ENCODE measurements around the gene GNAS. TPM values are rescaled to one million over a fixed set of nuclear protein-coding genes. Genes with fewer than 3 reads are reported as not detected.
A peak's percentile ranks its signal among the peaks of the same experiment; 100 is the strongest.

The GNAS gene
- total RNA-seq, 1 experiment from 2014 or later, result 629 TPM

DNA sequence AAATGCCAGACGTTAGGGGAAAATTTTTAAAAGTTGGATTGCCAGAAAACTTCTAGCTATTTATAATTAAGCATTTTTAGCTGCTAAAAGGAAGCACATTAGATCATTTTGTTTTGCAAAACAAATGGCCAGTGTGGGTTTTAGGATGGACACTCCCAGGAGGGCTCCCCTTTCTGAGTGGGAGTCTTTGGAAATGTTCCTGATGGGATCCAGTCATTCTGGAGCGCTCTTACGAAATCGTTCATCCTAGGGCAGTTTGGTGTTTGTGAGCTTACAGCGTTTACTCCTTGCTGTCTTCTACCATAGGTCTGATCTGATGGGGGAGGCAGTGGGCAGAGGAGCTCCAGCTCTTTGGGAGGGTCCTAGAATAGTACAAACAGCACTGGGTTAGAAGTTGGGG is 14.7 kb downstream of the GNAS start:
- intact Hi-C loops (cut with micrococcal nuclease), result loop anchor here (5.0 kb wide), 1 partner anchor 535 kb away; no protein-coding TSS in a partner anchor
- TF ChIP-seq, protein P1, sequence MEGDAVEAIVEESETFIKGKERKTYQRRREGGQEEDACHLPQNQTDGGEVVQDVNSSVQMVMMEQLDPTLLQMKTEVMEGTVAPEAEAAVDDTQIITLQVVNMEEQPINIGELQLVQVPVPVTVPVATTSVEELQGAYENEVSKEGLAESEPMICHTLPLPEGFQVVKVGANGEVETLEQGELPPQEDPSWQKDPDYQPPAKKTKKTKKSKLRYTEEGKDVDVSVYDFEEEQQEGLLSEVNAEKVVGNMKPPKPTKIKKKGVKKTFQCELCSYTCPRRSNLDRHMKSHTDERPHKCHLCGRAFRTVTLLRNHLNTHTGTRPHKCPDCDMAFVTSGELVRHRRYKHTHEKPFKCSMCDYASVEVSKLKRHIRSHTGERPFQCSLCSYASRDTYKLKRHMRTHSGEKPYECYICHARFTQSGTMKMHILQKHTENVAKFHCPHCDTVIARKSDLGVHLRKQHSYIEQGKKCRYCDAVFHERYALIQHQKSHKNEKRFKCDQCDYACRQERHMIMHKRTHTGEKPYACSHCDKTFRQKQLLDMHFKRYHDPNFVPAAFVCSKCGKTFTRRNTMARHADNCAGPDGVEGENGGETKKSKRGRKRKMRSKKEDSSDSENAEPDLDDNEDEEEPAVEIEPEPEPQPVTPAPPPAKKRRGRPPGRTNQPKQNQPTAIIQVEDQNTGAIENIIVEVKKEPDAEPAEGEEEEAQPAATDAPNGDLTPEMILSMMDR (IDR thresholded peaks at IDR 0.05; ENCODE audit: unreplicated experiment), result no peak
- peaks cover 45% of the 10 kb centered on the region for H3K27me3 Mint-ChIP-seq (ENCODE audit: insufficient read depth, unreplicated experiment)
- no peak overlapping the region for H3K27ac Mint-ChIP-seq (ENCODE audit: low read depth, unreplicated experiment)
- H3K9me3 Mint-ChIP-seq (ENCODE audit: unreplicated experiment), result no peaks in the 10 kb centered on the region
- POLR2A ChIA-PET, result interaction anchor here (1.6 kb wide), 1 partner anchor 22 kb away, joined by 9 read pairs; no protein-coding TSS in a partner anchor
- BruUV-seq (replicated peaks), result no TSS peak
- no peak overlapping the region for H3K4me3 Mint-ChIP-seq (ENCODE audit: unreplicated experiment)
- H3K4me1 Mint-ChIP-seq (ENCODE audit: insufficient read depth, unreplicated experiment), result no peaks in the 10 kb centered on the region
- CTCF ChIA-PET, result interaction anchor here (0.6 to 6.6 kb wide), 17 partner anchors 14 to 647 kb away, joined by 3 to 50 read pairs (median 4); partner anchors contain the start of genes GNAS and GNAS-AS1
- DNase-seq (ENCODE audit: unreplicated experiment), result peak; percentile 21
- H3K36me3 Mint-ChIP-seq (ENCODE audit: insufficient read depth, unreplicated experiment), result no peaks in the 10 kb centered on the region

DNA sequence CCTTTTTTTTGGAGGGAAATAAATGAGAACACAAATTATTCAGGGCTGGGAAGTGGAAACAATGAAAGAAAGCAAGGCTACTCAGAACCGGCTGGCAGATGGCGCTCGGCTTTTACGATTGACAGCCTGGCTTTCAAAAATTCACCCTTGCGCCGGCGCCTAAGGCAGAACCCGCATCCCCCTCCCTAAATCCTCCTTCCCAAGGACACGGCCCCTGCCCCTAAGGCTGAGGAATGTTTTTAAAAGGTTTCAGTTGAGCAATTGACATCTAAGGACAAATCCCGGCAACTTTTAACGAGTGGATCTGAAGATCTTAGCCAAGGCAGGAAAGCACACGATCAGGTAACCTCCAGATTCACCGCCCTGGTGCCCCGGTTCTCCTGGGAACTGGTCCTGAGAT is 16.3 kb downstream of the GNAS start:
- Mint-ChIP-seq H3K9me3 (ENCODE audit: unreplicated experiment) (no peaks in the 10 kb centered on the region), H3K4me3 (ENCODE audit: unreplicated experiment) (no peak overlapping the region), H3K4me1 (ENCODE audit: insufficient read depth, unreplicated experiment) (no peaks in the 10 kb centered on the region), H3K27me3 (ENCODE audit: insufficient read depth, unreplicated experiment) (peaks cover 29% of the 10 kb centered on the region), H3K27ac (ENCODE audit: low read depth, unreplicated experiment) (no peak overlapping the region), H3K36me3 (ENCODE audit: insufficient read depth, unreplicated experiment) (peaks cover 6% of the 10 kb centered on the region)
- POLR2A ChIA-PET, result no interaction called here
- no peak for DNase-seq (ENCODE audit: unreplicated experiment)
- CTCF ChIA-PET, result interaction anchor here (0.6 to 2.0 kb wide), 7 partner anchors 9 to 355 kb away, joined by 4 to 18 read pairs (median 9); no protein-coding TSS in a partner anchor
- TF ChIP-seq, protein P1 (IDR thresholded peaks at IDR 0.05; ENCODE audit: unreplicated experiment), result no peak
- no TSS peak for BruUV-seq (replicated peaks)
- intact Hi-C loops (cut with micrococcal nuclease), result loop anchor here (5.0 kb wide), 1 partner anchor 534 kb away; no protein-coding TSS in a partner anchor

DNA sequence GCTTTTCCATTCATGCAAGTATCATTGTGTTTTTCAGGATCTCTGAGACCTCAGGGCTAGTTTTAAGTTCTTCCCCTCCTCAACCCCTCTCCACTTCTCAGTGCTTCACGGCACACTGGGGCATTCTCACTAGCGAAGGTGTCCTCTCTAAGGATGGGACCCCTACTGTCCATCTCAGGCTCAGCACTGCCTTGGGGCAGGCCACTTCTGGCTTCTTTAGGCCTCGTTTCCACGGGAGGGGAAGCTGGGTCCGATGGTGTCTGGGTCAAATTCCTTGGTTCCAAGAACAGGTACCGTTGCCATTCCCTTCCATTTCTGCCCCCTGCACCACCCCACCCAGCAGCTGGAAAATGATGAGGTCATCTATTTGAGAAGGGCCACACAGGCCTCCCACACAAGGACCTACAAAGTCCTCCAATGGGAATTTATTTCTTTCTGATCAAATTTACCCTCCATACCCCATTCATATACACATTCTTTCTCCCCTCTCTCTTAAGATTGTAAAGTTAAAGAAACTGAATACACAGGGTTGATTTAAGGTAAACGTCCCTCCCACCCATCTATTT is 17.2 kb downstream of the GNAS start:
- no peak overlapping the region for H3K4me3 Mint-ChIP-seq (ENCODE audit: unreplicated experiment)
- H3K9me3 Mint-ChIP-seq (ENCODE audit: unreplicated experiment), result no peaks in the 10 kb centered on the region
- H3K27me3 Mint-ChIP-seq (ENCODE audit: insufficient read depth, unreplicated experiment), result peaks cover 26% of the 10 kb centered on the region
- H3K36me3 Mint-ChIP-seq (ENCODE audit: insufficient read depth, unreplicated experiment), result peaks cover 6% of the 10 kb centered on the region
- intact Hi-C loops (cut with micrococcal nuclease), result loop anchor here (1.0 to 5.0 kb wide), 3 partner anchors 338 to 533 kb away; no protein-coding TSS in a partner anchor
- CTCF ChIA-PET, result interaction anchor here (0.6 to 7.0 kb wide), 47 partner anchors 10 to 691 kb away, joined by 3 to 39 read pairs (median 4); partner anchors contain the start of gene ATP5F1E
- BruUV-seq (replicated peaks), result no TSS peak
- no peak for DNase-seq (ENCODE audit: unreplicated experiment)
- POLR2A ChIA-PET, result interaction anchor here (0.8 to 2.0 kb wide), 9 partner anchors 14 to 586 kb away, joined by 3 to 10 read pairs (median 5); partner anchors contain the start of genes ATP5F1E and STX16
- TF ChIP-seq, protein P1 (IDR thresholded peaks at IDR 0.05; ENCODE audit: unreplicated experiment), result no peak
- no peaks in the 10 kb centered on the region for H3K4me1 Mint-ChIP-seq (ENCODE audit: insufficient read depth, unreplicated experiment)
- H3K27ac Mint-ChIP-seq (ENCODE audit: low read depth, unreplicated experiment), result no peak overlapping the region

DNA sequence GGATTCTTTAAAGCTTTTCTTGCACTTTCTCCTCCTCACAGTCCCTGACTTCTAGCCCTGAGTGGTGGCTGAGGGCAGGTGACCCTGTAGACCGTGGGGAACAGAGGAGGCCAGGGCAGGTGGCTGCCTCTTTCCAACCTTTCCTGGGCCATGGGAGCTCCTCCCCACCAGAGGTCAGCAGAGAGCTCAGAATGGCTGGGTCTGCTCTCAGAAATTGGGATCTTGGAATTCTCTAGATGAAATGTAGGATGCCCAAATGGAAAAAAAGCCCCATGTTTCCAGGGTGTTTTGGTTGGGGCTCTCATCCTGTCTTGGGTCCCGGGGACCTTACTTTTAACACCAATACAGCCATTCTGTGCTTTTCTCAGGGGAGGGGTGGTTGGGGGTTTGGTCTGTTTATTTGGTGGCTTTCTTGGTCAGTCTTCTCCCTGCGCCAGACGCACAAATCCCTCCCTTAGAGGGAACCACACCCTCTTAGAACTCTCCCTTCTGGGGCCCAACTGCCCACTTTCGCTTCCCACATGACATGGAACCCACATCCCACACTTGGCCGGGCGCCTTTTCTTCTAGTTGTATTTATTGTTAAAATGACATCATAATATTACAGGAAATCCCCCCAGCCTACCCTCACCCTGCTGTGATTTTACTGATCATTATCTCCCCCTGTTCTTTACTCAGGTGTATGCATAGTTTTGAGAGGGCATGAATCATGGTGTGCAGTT is 17.9 kb downstream of the GNAS start:
- peaks cover 26% of the 10 kb centered on the region for H3K27me3 Mint-ChIP-seq (ENCODE audit: insufficient read depth, unreplicated experiment)
- peak; percentile 75 for DNase-seq (ENCODE audit: unreplicated experiment)
- intact Hi-C loops (cut with micrococcal nuclease), result loop anchor here (1.0 to 5.0 kb wide), 2 partner anchors 337 to 352 kb away; no protein-coding TSS in a partner anchor
- CTCF ChIA-PET, result interaction anchor here (0.6 to 7.0 kb wide), 52 partner anchors 9 to 730 kb away, joined by 3 to 39 read pairs (median 4); partner anchors contain the start of genes ATP5F1E and GNAS-AS1
- no peaks in the 10 kb centered on the region for H3K9me3 Mint-ChIP-seq (ENCODE audit: unreplicated experiment)
- peaks cover 2% of the 10 kb centered on the region for H3K4me1 Mint-ChIP-seq (ENCODE audit: insufficient read depth, unreplicated experiment)
- H3K27ac Mint-ChIP-seq (ENCODE audit: low read depth, unreplicated experiment), result no peak overlapping the region
- no peak overlapping the region for H3K4me3 Mint-ChIP-seq (ENCODE audit: unreplicated experiment)
- BruUV-seq (replicated peaks), result no TSS peak
- POLR2A ChIA-PET, result interaction anchor here (0.8 to 2.0 kb wide), 9 partner anchors 13 to 585 kb away, joined by 3 to 10 read pairs (median 5); partner anchors contain the start of genes ATP5F1E and STX16
- TF ChIP-seq, protein P1 (IDR thresholded peaks at IDR 0.05; ENCODE audit: unreplicated experiment), result peak; percentile 87
- H3K36me3 Mint-ChIP-seq (ENCODE audit: insufficient read depth, unreplicated experiment), result peaks cover 6% of the 10 kb centered on the region
